NCI-H2029 treated with DMSO at 0.1 percent for 48 hours (cell line): ENCODE data around the gene HOXD13.

ENCODE experiments used
- DNase-seq: peaks from one replicate; lab custom pipeline; 2025; lab: John Stamatoyannopoulos, UW

HOXD13 gene

GRCh38 chr2:176132205-176133171 is 40.0 kb downstream of the HOXD13 start:
- peak; percentile 82 for DNase-seq

- no peak for DNase-seq
Measured at GRCh38 chr2:176133389-176133788, 40.9 kb downstream of the HOXD13 start.

GRCh38 chr2:176134035-176134434 is 41.5 kb downstream of the HOXD13 start:
- no peak for DNase-seq

- no peak for DNase-seq
Measured at GRCh38 chr2:176135035-176135440, 42.5 kb downstream of the HOXD13 start.

GRCh38 chr2:176136374-176137251 is 44.1 kb downstream of the HOXD13 start:
- no peak for DNase-seq

GRCh38 chr2:176137252-176137580 is 44.7 kb downstream of the HOXD13 start:
- DNase-seq: no peak

GRCh38 chr2:176137906-176138305 is 45.4 kb downstream of the HOXD13 start:
- no peak for DNase-seq

GRCh38 chr2:176138526-176138922 is 46.0 kb downstream of the HOXD13 start:
- no peak for DNase-seq

- no peak for DNase-seq
Measured at GRCh38 chr2:176138923-176139660, 46.6 kb downstream of the HOXD13 start.

GRCh38 chr2:176139661-176140512 is 47.4 kb downstream of the HOXD13 start:
- DNase-seq: peak; percentile 44

- no peak for DNase-seq
Measured at GRCh38 chr2:176140513-176141317, 48.2 kb downstream of the HOXD13 start.

GRCh38 chr2:176142281-176142680 is 49.8 kb downstream of the HOXD13 start:
- no peak for DNase-seq
